HG03045 (cell line): ENCODE results near the gene PRH2.

Source experiments
- ATAC-seq: cut with Tn5 transposase; IDR thresholded peaks from one replicate; pipeline ENCODE4 v1.9.1; 2021; ENCODE audit warnings: mild to moderate bottlenecking, moderate library complexity; ENCODE audit not compliant: unreplicated experiment

The PRH2 gene

GRCh38 chr12:10959804-10960203 lies 30.8 kb downstream of the PRH2 start:
- no peak for ATAC-seq

DNA sequence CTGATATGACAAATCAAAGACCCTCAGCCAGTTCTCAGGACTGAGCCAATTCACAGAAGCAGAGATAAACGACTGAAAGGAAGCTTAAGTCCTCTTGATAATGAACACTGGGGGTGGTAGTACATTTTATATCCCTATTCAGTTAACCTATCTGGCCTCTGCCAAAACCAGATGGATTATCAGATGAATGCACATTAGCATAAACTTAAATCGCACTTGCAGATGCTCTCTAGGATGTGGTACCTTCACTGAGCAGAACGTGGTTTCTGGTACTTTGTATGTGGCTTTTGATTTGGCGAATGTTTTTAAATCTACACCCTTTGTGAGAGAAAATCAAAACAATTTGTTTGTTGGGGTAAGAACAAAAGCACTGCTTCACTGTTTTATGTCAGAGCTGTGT lies 31.2 kb downstream of the PRH2 start:
- ATAC-seq, result no peak

GRCh38 chr12:10965476-10965875 lies 36.4 kb downstream of the PRH2 start:
- ATAC-seq, result no peak

- no peak for ATAC-seq
Observed at GRCh38 chr12:10966314-10966713, 37.3 kb downstream of the PRH2 start.

DNA sequence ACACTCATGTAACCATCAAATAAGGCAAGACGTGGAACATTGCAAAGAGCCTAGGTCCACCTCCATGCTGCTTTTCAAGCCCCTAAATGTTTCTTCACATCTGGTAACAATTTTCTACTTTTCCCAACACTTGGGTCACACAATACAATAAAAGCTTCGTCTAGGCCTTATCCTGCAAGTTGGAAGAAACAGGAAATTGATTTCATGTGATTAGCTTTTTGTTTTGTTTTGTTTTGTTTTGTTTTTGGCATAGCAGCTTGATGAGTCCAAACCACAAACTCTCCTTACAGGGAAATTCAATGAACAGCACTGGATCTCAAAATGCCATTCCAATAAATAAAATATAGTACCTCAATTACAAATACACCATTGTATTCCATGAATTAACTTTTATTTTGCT lies 38.4 kb downstream of the PRH2 start:
- ATAC-seq, result no peak

DNA sequence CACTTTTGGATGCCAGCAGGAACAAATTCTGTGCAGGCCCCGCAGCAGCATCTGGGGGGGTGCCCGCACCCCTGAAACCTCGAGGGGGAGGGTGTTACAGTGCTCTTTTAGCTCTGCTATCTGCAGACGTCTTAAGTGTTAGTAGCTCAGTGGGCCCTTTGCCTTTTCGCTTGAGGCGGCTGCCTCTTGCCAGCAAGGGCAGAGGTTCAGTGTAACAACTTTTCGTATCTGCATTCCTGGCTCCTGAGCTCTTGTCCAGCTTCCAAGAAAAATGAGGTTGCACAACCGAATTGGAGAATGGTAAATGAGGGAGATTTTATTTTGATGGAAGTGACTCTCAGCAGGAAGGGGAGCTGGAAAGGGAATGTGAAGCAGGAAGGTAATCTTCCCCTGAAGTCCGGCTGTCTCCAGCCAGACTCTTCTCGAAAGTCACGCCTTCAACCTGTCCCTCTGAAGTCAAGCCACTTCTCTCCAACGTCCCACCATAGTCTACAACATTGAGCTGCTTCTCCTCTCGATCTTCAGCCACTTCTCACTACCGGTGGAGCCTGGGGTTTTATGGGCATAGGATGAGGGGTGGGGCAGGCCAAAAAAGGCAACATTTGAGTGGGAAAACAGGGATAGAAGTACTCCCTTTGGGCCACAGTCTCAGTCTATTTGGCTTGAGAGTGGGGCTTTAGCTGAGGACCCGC lies 39.9 kb downstream of the PRH2 start:
- no peak for ATAC-seq

- no peak for ATAC-seq
Observed at GRCh38 chr12:10974965-10975364, 45.9 kb downstream of the PRH2 start.

DNA sequence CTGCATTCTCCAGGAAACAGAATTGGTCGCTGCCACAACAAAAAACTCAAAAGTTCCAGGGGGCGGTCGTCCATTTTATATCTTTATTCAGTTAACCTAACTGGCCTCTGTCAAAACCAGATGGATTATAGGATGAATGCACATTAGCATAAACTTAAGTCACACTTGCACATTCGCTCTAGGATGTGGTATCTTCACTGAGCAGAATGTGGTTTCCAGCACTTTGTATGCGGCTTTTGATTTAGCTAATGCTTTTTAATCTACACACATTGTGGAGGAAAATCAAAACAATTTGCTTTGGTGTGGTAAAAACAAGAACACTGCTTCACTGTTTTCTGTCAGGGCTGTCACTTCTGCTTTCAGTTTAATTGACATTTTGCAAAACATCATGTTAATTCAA lies 53.2 kb downstream of the PRH2 start:
- no peak for ATAC-seq
